Left ventricle myocardium superior (tissue), 1 donor: ENCODE measurements around the gene GIPC1. TPM values are rescaled to one million over a fixed set of nuclear protein-coding genes. Genes with fewer than 3 reads are reported as not detected.
"Not testable (repeated sequence)": the region's sequence is repeated elsewhere in the genome, so short reads cannot be mapped to it uniquely, and the experiment has no call there.

Source experiments
- ATAC-seq: fragments of 200-7000 bp; cut with Tn5 transposase; one replicate; pipeline ENCODE4 v1.9.1; 2020; ENCODE audit warnings: mild to moderate bottlenecking, moderate library complexity
- DNase-seq: peaks from one replicate; pipeline ENCODE4 v3.0.0-alpha.2; 2020
- intact Hi-C: fragments of 100-400 bp; cut with micrococcal nuclease; formaldehyde crosslinking; loops from one replicate; pipeline ENCODE4 v1.11.0; 2022
- total RNA-seq: library from RNA; stranded (reverse); fragmentation: NEBNext Ultra II Directional; extraction: Animal tissue kit (Norgen Biotek cat#: 25700); gene quantifications from one replicate; pipeline ENCODE4 v1.2.1, GENCODE V29; 2021
- donor health status: DM: no; HTN: yes; CAD: no; lungs with severe emphysema.

Gene GIPC1
- total RNA-seq, 1 donor from 2014 or later: 55.9 TPM

DNA sequence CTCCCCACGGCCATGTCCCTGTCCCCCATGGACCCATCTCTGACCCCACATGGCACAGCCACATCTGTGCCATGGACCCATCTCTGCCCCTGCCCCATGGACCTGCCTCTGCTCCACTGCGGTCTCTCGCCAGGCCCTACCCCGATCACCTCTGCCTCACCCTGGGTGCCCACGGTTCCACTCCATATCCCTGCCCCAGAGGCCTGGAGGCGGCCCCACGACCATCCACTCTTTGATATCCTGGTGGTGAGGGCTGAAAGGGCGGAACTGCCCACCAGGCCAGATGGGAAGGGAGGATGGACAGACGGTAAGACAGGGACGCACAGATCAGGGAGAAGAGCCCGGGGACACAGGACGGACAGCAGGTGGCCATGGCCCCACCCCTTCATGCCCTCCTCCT is 21.1 kb downstream of the GIPC1 start:
- intact Hi-C loops: no loop called here
- ATAC-seq (no peak), DNase-seq (peak; percentile 28)

DNA sequence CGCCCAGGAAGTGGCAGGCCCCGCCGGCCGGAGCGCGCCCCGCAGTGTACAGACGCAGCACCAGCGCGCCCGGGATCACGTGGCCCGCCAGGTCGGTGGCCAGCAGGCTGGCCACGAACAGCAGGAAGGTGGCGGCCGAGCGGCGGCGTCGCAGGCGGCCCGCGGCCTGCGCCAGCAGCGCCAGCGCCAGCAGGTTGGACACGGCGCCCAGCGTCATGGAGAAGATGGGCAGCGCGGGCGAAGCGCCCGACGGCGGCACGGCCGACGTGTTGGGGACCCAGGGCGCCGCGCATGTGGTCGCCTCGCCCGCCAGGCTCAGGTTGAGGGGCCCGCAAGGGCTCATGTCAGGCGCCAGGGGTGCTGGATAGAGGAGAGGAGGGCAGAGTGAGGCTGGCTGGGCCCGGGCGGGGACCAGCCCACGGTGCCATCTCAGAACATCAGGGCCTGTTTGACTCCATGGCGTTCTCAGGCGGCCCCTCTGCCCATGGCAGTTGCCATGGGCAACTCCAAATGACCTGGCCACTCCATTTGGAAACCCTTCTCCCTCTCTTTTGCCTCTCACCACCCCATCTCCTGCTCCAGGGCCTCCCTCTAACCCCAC is 21.8 kb downstream of the GIPC1 start:
- peak; percentile 54 for DNase-seq
- intact Hi-C loops: no loop called here
- no peak for ATAC-seq

- ATAC-seq: no peak
- intact Hi-C loops: no loop called here
- peak; percentile 34 for DNase-seq
These were observed 22.6 kb downstream of the GIPC1 start for GRCh38 chr19:14473073-14473977.

GRCh38 chr19:14472202-14472938 is 23.6 kb downstream of the GIPC1 start:
- intact Hi-C loops: no loop called here
- ATAC-seq: peak; percentile 65
- DNase-seq: peak; percentile 85

GRCh38 chr19:14471436-14472187 is 24.3 kb downstream of the GIPC1 start:
- peak; percentile 27 for DNase-seq
- no peak for ATAC-seq
- intact Hi-C loops: no loop called here

DNA sequence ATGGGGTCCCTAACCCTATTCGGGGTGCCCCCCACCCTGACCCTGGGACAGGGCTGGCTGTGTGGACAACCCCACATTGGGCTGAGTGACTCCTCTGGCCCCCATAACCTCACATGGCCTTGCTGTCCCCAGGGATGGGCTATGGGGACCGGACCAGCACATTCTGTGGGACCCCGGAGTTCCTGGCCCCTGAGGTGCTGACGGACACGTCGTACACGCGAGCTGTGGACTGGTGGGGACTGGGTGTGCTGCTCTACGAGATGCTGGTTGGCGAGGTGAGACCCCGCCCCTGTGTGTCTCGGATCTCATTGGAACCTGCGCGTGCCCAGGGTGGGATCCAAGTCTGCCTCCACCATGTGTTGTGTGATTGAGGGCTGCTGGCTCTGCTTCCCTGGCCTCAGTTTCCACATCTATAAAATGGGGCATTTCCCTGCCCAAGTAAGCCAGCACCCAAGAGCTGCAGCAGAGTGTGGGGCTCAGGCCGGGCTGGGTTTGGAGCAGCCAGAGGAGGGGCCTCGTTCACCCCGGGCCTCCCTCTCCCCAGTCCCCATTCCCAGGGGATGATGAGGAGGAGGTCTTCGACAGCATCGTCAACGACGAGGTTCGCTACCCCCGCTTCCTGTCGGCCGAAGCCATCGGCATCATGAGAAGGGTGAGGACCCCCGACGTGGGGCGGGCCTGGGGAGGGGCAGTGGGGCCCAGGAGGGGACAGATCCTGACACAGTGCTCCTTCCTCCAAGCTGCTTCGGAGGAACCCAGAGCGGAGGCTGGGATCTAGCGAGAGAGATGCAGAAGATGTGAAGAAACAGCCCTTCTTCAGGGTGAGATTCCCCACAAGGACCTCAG is 25.7 kb downstream of the GIPC1 start:
- intact Hi-C loops: no loop called here
- DNase-seq (peak; percentile 25), ATAC-seq (no peak)

GRCh38 chr19:14467816-14468215 is 28.1 kb downstream of the GIPC1 start:
- ATAC-seq: no peak
- intact Hi-C loops: no loop called here

DNA sequence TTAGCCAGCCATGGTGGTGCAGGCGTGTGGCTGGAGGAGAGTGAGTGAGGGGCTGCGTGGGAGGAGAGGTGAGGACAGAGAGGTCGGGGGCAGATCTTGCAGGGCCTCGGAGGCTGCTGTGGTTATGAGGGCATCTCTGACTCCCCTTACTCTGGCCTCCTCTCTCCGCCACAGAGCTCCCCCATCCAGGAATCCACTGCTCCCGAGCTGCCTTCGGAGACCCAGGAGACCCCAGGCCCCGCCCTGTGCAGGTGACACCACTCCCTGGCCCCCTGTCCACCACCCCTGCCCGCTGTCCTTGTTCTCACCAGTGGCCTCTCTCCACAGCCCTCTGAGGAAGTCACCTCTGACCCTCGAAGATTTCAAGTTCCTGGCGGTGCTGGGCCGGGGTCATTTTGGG is 28.5 kb downstream of the GIPC1 start:
- no peak for ATAC-seq
- DNase-seq: peak; percentile 18
- intact Hi-C loops: no loop called here

More at GRCh38 chr19:14467816-14468215, 28.1 kb downstream of the GIPC1 start:
- DNase-seq: peak; percentile 15

DNA sequence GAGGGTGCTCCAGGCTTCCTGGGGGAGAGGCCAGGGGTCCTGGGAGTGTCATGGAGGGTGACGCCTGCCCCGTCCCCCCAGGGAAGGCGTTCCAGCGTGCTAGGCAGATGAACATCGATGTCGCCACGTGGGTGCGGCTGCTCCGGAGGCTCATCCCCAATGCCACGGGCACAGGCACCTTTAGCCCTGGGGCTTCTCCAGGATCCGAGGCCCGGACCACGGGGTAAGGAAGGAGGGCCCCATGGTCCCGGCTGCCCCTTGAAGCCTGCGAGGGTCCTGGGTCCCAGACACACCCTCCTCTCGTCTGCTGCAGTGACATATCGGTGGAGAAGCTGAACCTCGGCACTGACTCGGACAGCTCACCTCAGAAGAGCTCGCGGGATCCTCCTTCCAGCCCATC is 32.2 kb downstream of the GIPC1 start:
- DNase-seq: peak; percentile 23
- no peak for ATAC-seq
- intact Hi-C loops: no loop called here

- ATAC-seq, intact Hi-C loops: not testable (repeated sequence)
- peak; percentile 5 for DNase-seq
These were observed 33.5 kb downstream of the GIPC1 start for GRCh38 chr19:14462401-14462800.

DNA sequence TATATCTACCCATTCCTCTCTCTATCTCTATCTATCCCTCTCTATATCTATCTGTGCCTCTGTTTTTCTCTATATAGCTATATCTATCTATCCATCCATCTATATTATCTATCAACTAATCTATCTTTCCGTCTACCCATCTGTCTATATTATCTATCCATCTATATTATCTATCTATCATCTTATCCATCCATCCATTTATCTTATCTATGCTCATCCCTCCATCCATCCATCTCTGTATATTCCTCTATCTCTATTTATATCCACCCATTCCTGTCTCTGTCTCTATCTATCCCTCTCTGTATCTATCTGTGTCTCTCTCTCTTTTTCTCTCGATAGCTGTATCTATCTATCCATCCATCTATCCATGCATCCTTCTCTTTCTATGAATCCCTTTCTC is 35.0 kb downstream of the GIPC1 start:
- intact Hi-C loops: no loop called here
- DNase-seq (no peak), ATAC-seq (no peak)

GRCh38 chr19:14459703-14460102 is 36.2 kb downstream of the GIPC1 start:
- ATAC-seq (no peak), DNase-seq (peak; percentile 3)
- intact Hi-C loops: no loop called here

DNA sequence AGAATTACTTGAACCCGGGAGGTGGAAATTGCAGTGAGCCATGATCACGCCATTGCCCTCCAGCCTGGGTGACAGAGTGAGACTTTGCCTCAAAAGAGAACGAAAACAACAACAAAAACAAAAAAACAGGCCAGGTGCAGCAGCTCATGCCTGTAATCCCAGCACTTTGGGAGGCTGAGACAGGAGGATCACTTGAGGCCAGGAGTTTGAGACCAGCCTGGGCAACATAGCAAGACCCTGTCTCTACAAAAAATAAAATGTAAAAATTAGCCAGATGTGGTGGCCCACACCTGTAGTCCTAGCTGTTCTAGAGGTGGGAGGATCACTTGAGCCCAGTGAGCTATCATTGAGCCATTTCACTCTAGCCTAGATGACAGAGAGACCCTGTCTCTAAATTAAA is 43.6 kb downstream of the GIPC1 start:
- DNase-seq, ATAC-seq, intact Hi-C loops: not testable (repeated sequence)

DNA sequence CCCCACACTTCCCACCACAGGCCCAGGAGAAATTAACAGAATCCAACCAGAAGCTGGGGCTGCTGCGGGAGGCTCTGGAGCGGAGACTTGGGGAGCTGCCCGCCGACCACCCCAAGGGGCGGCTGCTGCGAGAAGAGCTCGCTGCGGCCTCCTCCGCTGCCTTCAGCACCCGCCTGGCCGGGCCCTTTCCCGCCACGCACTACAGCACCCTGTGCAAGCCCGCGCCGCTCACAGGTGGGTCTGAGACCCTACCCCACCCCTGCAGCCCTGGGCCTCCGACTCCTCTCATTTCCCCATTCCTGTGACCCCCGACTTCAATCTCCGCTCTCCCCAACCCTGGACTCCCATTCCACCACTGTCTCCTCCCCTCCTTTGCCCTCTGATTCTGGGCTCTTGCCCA is 45.1 kb downstream of the GIPC1 start:
- no peak for ATAC-seq
- DNase-seq: peak; percentile 19
- intact Hi-C loops: no loop called here

DNA sequence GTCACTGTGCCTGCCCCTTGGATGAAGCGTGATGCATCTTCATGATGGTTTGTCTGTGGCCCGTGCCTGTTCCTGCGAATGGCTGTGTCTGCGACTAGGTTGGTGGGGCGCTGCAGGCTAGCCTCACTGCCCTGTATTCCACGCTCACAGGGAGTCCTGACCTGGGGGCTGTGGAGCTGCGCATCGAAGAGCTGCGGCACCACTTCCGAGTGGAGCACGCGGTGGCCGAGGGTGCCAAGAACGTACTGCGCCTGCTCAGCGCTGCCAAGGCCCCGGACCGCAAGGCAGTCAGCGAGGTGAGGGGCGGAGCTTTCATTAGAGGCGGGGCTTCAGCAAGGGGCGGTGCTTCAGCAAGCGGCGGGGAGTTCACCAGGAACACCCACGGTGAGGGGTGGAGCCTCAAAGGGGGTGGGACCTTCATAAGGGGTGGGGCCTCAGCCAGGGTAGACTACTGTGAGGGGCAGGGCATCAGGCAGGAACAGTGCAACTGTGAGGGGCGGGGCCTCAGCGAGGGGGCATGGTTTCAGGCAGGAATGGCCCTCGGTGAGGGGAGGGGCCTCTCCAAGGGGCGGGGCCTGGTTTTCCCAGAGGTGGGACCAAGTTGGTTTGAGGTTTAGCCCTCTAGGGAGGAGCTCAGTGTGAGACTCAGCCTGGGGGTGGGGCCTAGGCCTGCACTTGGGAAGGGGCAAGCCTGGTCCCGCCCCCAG is 45.6 kb downstream of the GIPC1 start:
- DNase-seq: no peak
- intact Hi-C loops: no loop called here
- ATAC-seq: peak; percentile 49

- intact Hi-C loops: no loop called here
- DNase-seq (no peak), ATAC-seq (no peak)
These were observed 46.6 kb downstream of the GIPC1 start for GRCh38 chr19:14449321-14449720.

DNA sequence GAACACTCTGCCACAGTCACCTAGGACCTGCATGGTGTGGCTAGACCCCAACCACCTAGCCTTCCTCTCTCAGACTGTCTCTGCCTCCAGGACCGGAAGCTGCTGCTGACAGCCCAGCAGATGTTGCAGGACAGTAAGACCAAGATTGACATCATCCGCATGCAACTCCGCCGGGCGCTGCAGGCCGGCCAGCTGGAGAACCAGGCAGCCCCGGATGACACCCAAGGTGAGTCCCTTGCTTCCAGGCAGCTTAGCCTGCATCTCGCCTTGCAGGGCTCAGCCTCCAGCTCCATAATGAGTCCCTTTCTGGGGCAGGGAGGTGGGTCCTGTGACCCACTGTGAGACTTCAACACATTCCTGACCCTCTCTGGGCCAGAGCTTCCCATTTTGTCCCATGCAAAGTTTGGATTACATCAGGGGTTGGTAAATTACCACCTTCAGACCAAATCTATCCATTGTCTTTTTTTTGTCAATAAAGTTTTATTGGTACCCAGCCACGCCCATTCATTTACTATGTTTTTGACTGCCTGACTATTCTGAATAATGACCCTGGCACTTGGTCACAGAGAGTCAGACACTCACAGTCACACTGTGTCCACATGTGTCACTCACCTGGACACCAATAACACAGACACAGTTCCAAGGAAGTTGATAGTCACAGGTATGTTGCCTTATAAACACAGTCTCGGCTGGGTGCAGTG is 49.4 kb downstream of the GIPC1 start:
- ATAC-seq: no peak
- DNase-seq: no peak
- intact Hi-C loops: no loop called here
